GM12891 (cell line): ENCODE data around the gene NUP93.

Experiments
- POLR2A ChIP-seq: IDR thresholded peaks from 2 replicates; pipeline ENCODE4 v1.6.1; 2011; ENCODE audit warnings: low read depth, low read length, control low read depth
- TAF1 ChIP-seq: IDR thresholded peaks from 2 replicates; pipeline ENCODE4 v1.6.1; 2011; ENCODE audit warnings: low read depth, low read length, control low read depth

GRCh38 chr16:56775162-56775561, 45.2 kb downstream of the NUP93 start:
- TF ChIP-seq POLR2A = no peak
- no peak for TF ChIP-seq TAF1
